Immature natural killer cell (primary cell): ENCODE results near the gene NPIPB8. TPM values are rescaled to one million over a fixed set of nuclear protein-coding genes. Genes with fewer than 3 reads are reported as not detected.
"Not testable (repeated sequence)": the region's sequence is repeated elsewhere in the genome, so short reads cannot be mapped to it uniquely, and the experiment has no call there.

Source experiments
- DNase-seq, 3 donors: peaks; one replicate each; pipeline ENCODE4 v3.0.0; 2022; ENCODE audit warnings: mixed read lengths in 1 of 3
- H3K27ac Mint-ChIP-seq, 6 donors: one replicate each; pipeline ENCODE4 v1.8.0; 2020; ENCODE audit warnings: mixed read lengths in 6 of 6, mild to moderate bottlenecking in 5 of 6, inconsistent platforms in 4 of 6, moderate library complexity in 3 of 6
- H3K27me3 Mint-ChIP-seq, 3 donors: one replicate each; pipeline ENCODE4 v1.8.0; 2020 to 2021; ENCODE audit warnings: low read depth in 3 of 3, mild to moderate bottlenecking in 3 of 3, mixed read lengths in 3 of 3, moderate library complexity in 3 of 3, inconsistent platforms in 1 of 3
- H3K36me3 Mint-ChIP-seq, 3 donors: one replicate each; pipeline ENCODE4 v1.8.0; 2020; ENCODE audit warnings: mixed read lengths in 3 of 3, inconsistent platforms in 2 of 3, mild to moderate bottlenecking in 2 of 3
- H3K4me1 Mint-ChIP-seq, 2 donors: one replicate each; pipeline ENCODE4 v1.8.0; 2020; ENCODE audit warnings: inconsistent platforms in 2 of 2, mild to moderate bottlenecking in 2 of 2, mixed read lengths in 2 of 2, moderate library complexity in 1 of 2
- H3K4me3 Mint-ChIP-seq, 5 donors: one replicate each; pipeline ENCODE4 v1.8.0; 2020; ENCODE audit warnings: mild to moderate bottlenecking in 5 of 5, mixed read lengths in 5 of 5, inconsistent platforms in 3 of 5, moderate library complexity in 3 of 5
- H3K9me3 Mint-ChIP-seq, 6 donors: one replicate each; pipeline ENCODE4 v1.8.0; 2020; ENCODE audit warnings: mild to moderate bottlenecking in 6 of 6, mixed read lengths in 6 of 6, inconsistent platforms in 4 of 6, moderate library complexity in 3 of 6
- polyA plus RNA-seq, 3 donors: library from polyadenylated mRNA; unstranded; fragments of 300-500 nt; fragmentation: Illumina TruSeq; gene quantifications; one replicate each; pipeline ENCODE4 v1.2.3, GENCODE V29; 2021

The NPIPB8 gene
- polyA plus RNA-seq, 3 donors from 2014 or later, result not detected

DNA sequence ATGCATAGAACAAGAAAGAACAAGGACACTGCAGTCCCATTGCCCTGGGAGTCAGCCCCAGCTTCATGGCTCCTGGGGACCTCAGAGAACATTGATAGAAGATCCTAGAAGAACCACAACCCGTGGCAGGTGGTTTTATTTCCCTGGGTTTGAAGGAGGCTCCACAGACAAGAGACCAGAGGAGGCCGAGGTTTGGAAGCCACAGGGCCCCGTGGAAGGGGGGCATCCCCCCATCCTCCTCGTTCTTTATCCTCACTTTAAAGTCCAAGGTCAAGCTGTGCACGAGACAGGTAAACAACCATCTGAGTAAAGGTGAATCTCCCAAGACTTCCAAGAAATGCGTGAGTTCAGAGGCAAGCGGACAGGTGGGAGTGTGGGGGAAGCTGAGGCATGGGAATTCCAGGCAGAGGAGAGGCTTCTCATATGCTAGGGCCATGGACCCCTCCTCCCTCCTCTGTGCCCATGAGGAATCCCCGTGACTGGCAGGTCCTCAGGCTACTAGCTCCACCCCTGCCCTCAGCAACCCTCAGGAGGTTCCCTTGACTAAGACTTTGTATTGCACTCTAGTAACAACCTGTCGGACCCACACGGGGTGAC lies 27.2 kb upstream of the NPIPB8 start:
- no peaks in the 10 kb centered on the region for H3K36me3 Mint-ChIP-seq
- H3K27me3 Mint-ChIP-seq, result peaks cover 0 to 1% (median 0%) of the 10 kb centered on the region in 3 donors
- H3K4me3 Mint-ChIP-seq, result no peak overlapping the region
- H3K9me3 Mint-ChIP-seq, result no peaks in the 10 kb centered on the region
- no peak for DNase-seq
- H3K27ac Mint-ChIP-seq, result peak overlapping the region in 2 of 6 donors; percentile 1 to 4
- peaks cover 16% of the 10 kb centered on the region in 2 donors for H3K4me1 Mint-ChIP-seq

- not testable (repeated sequence) for H3K27ac Mint-ChIP-seq, H3K36me3 Mint-ChIP-seq, H3K4me3 Mint-ChIP-seq, DNase-seq, H3K27me3 Mint-ChIP-seq, H3K9me3 Mint-ChIP-seq
- H3K4me1 Mint-ChIP-seq, result peaks cover 16 to 20% of the 10 kb centered on the region in 2 donors
Measured at GRCh38 chr16:28612359-28613280, 25.2 kb upstream of the NPIPB8 start.

GRCh38 chr16:28613912-28614311 lies 24.0 kb upstream of the NPIPB8 start:
- not testable (repeated sequence) for H3K27ac Mint-ChIP-seq, H3K4me3 Mint-ChIP-seq, H3K36me3 Mint-ChIP-seq, H3K9me3 Mint-ChIP-seq, H3K27me3 Mint-ChIP-seq, DNase-seq
- H3K4me1 Mint-ChIP-seq, result peaks cover 16 to 20% of the 10 kb centered on the region in 2 donors

- DNase-seq, H3K27ac Mint-ChIP-seq: not testable (repeated sequence)
Measured at GRCh38 chr16:28614561-28614960, 23.3 kb upstream of the NPIPB8 start.

DNA sequence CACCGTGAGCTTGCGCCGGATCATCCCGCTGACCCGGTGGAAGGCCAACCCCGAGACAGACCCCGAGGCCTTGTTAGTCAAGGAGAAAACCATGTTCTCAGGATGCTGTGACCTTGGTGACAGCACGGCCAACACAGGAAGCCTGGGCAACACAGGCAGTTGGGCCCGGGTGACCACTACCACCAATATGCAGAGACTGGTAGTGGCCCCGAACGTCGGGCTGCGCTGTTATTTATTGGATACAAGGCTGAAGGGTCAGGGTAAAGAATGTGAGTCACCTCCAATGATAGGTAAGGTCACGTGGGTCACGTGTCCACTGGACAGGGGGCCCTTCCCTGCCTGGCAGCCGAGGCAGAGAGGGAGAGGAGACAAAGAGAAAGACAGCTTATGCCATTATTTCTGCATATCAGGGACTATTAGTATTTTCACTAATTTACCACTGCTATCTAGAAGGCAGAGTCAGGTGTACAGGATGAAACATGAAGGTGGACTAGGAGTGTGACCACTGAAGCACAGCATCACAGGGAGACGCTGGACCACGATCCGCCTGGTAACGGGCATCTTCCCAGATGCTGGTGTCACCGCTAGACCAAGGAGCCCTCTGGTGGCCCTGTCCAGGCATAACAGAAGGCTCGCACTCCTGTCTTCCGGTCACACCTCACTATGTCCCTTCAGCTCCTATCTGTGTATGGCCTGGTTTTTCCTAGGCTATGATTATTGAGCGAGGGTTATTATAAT lies 22.2 kb upstream of the NPIPB8 start:
- H3K27me3 Mint-ChIP-seq, H3K27ac Mint-ChIP-seq, H3K4me1 Mint-ChIP-seq, H3K36me3 Mint-ChIP-seq, H3K9me3 Mint-ChIP-seq, H3K4me3 Mint-ChIP-seq: not testable (repeated sequence)
- peak in 2 of 3 donors; percentile 20 to 34 for DNase-seq

More at GRCh38 chr16:28614561-28614960, 23.3 kb upstream of the NPIPB8 start:
- not testable (repeated sequence) for H3K9me3 Mint-ChIP-seq, H3K4me3 Mint-ChIP-seq, H3K27me3 Mint-ChIP-seq, H3K36me3 Mint-ChIP-seq
- H3K4me1 Mint-ChIP-seq, result peaks cover 14 to 16% of the 10 kb centered on the region in 2 donors

DNA sequence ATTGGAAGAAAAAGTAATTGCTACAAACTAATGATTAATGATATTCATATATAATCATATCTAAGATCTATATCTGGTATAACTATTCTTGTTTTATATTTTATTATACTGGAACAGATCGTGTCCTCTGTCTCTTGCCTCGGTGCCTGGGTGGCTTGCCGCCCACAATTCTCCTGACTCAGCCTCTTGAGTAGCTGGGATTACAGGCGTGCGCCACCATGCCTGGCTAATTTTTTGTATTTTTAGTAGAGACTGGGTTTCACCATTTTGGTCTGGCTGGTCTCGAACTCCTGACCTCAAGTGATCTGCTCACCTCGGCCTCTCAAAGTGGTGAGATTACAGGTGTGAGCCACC lies 21.7 kb upstream of the NPIPB8 start:
- H3K36me3 Mint-ChIP-seq, H3K9me3 Mint-ChIP-seq, H3K27me3 Mint-ChIP-seq, H3K4me3 Mint-ChIP-seq, H3K27ac Mint-ChIP-seq, DNase-seq, H3K4me1 Mint-ChIP-seq: not testable (repeated sequence)

DNA sequence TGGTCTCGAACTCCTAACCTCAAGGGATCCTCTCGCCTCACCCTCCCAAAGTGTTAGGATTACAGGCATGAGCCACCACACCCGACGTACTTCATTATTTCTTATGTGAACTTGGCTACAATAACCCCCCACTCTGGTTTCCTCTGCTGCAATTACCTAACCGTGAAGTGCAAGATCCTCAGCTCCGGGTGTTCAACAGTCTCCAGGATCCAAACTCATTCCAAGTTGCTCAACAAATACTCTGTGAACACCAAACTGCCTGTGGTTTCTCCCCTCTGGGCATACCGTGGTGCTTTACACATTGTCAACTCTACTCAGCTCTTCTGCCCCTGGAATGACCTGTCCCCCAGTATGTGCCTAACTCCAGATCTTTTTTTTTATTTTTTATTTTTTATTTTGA lies 21.2 kb upstream of the NPIPB8 start:
- Mint-ChIP-seq H3K27me3 (peaks cover 0 to 2% (median 1%) of the 10 kb centered on the region in 3 donors), H3K4me3 (no peak overlapping the region), H3K4me1 (peaks cover 0 to 7% of the 10 kb centered on the region in 2 donors), H3K36me3 (peaks cover 0 to 4% (median 0%) of the 10 kb centered on the region in 3 donors), H3K9me3 (no peaks in the 10 kb centered on the region), H3K27ac (no peak overlapping the region)
- DNase-seq, result no peak

DNA sequence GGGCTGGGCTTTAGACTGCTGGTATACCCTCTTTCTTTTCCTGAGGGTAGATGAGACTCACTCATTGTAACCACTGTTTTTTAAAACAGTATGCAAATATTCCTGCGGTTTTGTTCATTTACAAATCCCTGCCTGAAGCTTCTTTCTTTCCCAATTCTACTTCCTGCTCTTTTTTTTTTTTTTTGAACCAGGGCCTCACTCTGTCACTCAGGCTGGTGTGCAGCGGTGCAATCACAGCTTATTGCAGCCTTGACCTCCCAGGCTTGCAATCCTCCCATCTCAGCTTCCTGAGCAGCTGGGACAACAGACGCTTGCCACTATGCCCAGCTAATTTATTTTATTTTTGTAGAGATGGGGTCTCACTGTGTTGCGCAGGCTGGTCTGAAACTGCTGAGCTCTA lies 20.0 kb upstream of the NPIPB8 start:
- no peak overlapping the region for H3K27ac Mint-ChIP-seq
- H3K27me3 Mint-ChIP-seq, result peaks cover 0 to 4% (median 2%) of the 10 kb centered on the region in 3 donors
- H3K4me1 Mint-ChIP-seq, result peaks cover 9 to 19% of the 10 kb centered on the region in 2 donors
- DNase-seq, result no peak
- H3K4me3 Mint-ChIP-seq, result no peak overlapping the region
- no peaks in the 10 kb centered on the region for H3K9me3 Mint-ChIP-seq
- H3K36me3 Mint-ChIP-seq, result peaks cover 0 to 4% (median 0%) of the 10 kb centered on the region in 3 donors

DNA sequence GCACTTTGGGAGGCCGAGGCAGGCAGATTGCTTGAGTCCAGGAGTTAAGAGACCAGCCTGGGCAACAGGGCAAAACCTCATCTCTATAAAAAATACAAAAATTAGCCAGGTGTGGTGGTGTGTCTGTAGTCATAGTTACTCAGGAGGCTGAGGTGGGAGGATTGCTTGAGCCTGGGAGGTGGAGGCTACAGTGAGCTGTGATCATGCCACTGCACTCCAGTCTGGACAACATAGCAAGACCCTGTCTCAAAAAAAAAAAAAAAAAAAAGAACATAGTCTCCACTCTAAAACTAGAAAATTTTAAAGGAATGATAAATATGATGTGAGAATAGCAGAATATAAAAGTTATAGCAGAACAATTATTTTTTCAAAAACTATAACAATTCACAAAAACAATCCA lies 17.5 kb upstream of the NPIPB8 start:
- H3K4me3 Mint-ChIP-seq, DNase-seq, H3K27ac Mint-ChIP-seq, H3K36me3 Mint-ChIP-seq, H3K9me3 Mint-ChIP-seq, H3K27me3 Mint-ChIP-seq: not testable (repeated sequence)
- H3K4me1 Mint-ChIP-seq, result peaks cover 12 to 22% of the 10 kb centered on the region in 2 donors

DNA sequence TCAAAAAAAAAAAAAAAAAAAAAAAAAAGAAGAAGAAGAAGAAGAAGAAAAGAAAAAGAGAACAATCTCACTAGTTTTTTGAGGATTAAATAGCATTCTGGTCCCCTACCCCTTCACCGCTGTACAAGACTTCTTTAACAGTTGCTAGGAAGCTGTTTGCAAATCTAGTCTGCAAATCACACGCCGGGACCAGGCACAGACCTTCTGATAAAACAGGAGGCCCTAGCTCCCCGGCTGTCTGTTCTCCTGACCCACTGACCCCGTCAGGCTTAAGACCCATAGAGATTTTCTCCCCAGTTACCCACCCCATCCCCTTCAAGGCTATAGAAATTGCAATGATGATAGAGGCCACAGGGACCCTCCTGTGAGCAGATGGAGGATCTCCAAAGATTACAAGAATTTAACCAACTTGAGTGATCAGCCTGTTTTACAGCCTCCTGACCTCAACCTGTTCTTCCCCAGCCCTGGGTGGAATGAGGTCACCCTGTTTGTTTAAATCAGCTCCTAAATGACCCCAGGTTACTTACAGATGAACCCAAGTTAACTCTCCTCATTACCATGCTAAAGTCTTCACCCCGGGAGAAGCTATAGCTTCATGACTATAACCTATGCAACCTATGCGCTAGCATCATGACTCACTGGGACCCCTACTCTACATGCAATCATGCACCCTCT lies 16.2 kb upstream of the NPIPB8 start:
- no peaks in the 10 kb centered on the region for H3K9me3 Mint-ChIP-seq

DNA sequence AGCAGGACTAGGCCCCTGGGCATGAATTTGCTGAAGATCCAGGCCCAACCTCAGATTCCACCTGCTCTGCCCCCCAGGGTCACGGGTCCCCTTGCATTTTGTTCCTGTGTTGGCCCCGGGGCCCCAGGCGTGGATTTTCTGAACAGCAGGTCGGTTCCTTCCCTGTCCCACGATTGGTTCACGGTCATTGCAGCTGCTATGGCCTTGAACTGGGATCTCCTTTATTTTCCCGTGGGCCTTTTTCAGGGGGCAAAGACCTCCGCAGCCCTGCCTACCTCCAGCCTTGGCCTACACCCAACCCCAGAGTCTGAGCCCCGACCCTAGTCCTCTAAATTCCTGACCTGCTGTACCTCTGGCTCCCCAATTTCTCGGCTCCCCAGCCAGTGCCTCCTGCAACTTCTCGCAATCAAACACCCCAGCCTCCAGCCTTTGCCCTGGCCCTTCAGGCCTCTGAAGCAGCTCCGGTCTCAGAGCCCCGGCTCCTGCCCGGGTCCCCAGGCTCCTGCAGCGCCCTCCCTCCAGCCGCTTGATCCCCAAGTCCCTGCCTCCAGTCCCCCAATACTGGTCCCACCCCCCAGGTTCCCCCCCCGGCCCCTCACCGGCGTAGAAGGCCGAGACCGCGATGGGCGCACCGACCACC lies 15.2 kb upstream of the NPIPB8 start:
- not testable (repeated sequence) for H3K9me3 Mint-ChIP-seq, H3K27me3 Mint-ChIP-seq, DNase-seq, H3K36me3 Mint-ChIP-seq
- H3K27ac Mint-ChIP-seq, result peak overlapping the region in 4 of 6 donors; percentile 34 to 73 (median 42)
- peaks cover 12 to 17% of the 10 kb centered on the region in 2 donors for H3K4me1 Mint-ChIP-seq
- H3K4me3 Mint-ChIP-seq, result peak overlapping the region; percentile 73 to 83 (median 80)

More for the DNA sequence above, 16.2 kb upstream of the NPIPB8 start:
- H3K27ac Mint-ChIP-seq, result peak overlapping the region in 5 of 6 donors; percentile 26 to 73 (median 42)
- peaks cover 0 to 7% (median 2%) of the 10 kb centered on the region in 3 donors for H3K27me3 Mint-ChIP-seq
- peaks cover 0 to 4% (median 0%) of the 10 kb centered on the region in 3 donors for H3K36me3 Mint-ChIP-seq
- H3K4me1 Mint-ChIP-seq, result peaks cover 12 to 17% of the 10 kb centered on the region in 2 donors
- peak overlapping the region in 4 of 5 donors; percentile 23 to 79 (median 60) for H3K4me3 Mint-ChIP-seq
- DNase-seq, result no peak

GRCh38 chr16:28623172-28623711 lies 14.6 kb upstream of the NPIPB8 start:
- no peaks in the 10 kb centered on the region for H3K9me3 Mint-ChIP-seq
- peak; percentile 20 to 55 (median 29) for DNase-seq
- H3K36me3 Mint-ChIP-seq, result no peaks in the 10 kb centered on the region
- peaks cover 0 to 7% (median 2%) of the 10 kb centered on the region in 3 donors for H3K27me3 Mint-ChIP-seq
- H3K27ac Mint-ChIP-seq, result peak overlapping the region in 2 of 6 donors; percentile 48 to 60
- H3K4me3 Mint-ChIP-seq, result peak overlapping the region; percentile 73 to 83 (median 80)
- peaks cover 12 to 17% of the 10 kb centered on the region in 2 donors for H3K4me1 Mint-ChIP-seq

GRCh38 chr16:28630905-28631304 lies 7.0 kb upstream of the NPIPB8 start:
- not testable (repeated sequence) for H3K36me3 Mint-ChIP-seq, H3K9me3 Mint-ChIP-seq, H3K4me1 Mint-ChIP-seq, H3K4me3 Mint-ChIP-seq, H3K27me3 Mint-ChIP-seq, H3K27ac Mint-ChIP-seq, DNase-seq
